ENCODE data around the gene NADK.

NADK gene

GRCh38 chr1:1777950-1778662 lies at the start of gene NADK:
Gene NADK (minus strand): TSS chr1:1778470. CDS start chr1:1765406, 13,064 bp downstream.
- no peak for TF ChIP-seq CTCF (IDR thresholded peaks at IDR 0.05; ENCODE audit: low read depth, low read length)
- DNase-seq (ENCODE audit: low read depth, low spot score): no peak
- in situ Hi-C loops (cut with HindIII; ENCODE audit: low sequenced_read_pairs): no loop called here
- H3K4me3 ChIP-seq (ENCODE audit: low read depth, low read length): peak within 1 kb of the TSS; percentile 70

DNA sequence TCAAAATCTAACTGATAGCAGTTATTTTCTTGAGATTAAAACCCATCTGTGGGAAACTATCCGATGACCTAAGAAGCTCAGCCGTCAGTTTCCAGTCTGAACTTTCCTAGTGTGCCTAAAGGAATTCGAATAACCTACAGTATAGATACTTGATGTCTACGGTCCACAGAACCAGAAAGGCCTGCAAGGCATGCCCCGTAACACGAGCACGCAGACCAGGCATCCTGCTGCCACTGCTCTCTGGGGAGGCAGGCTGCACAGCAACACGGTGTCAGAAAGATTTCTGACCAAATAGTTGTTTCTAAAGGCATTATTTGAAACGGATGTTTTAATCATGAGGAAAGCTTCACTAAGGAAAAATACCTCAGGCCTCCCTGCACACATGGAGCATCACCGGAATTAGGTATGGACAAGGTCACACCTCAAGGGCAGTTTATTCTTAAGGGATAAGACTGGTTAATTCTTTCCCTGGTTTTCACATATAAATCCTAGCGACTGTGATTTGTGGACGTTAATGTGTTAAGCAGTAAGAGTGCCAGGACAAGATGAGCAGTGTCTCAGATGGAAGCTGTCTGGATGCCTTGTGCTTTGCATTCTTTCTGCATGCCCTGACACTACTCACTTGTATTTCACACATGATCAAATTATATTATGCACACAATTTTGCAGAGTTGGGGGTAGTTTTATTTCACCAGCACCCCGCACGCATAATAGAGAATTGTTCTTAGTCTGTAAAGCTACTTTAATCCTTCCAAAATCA lies 49.0 kb upstream of the NADK start:
- no peak for DNase-seq (ENCODE audit: low read depth, low spot score)
- TF ChIP-seq CTCF (IDR thresholded peaks at IDR 0.05; ENCODE audit: low read depth, low read length): no peak
- in situ Hi-C loops (cut with HindIII; ENCODE audit: low sequenced_read_pairs): no loop called here
- H3K4me3 ChIP-seq (ENCODE audit: low read depth, low read length): no peak overlapping the region

DNA sequence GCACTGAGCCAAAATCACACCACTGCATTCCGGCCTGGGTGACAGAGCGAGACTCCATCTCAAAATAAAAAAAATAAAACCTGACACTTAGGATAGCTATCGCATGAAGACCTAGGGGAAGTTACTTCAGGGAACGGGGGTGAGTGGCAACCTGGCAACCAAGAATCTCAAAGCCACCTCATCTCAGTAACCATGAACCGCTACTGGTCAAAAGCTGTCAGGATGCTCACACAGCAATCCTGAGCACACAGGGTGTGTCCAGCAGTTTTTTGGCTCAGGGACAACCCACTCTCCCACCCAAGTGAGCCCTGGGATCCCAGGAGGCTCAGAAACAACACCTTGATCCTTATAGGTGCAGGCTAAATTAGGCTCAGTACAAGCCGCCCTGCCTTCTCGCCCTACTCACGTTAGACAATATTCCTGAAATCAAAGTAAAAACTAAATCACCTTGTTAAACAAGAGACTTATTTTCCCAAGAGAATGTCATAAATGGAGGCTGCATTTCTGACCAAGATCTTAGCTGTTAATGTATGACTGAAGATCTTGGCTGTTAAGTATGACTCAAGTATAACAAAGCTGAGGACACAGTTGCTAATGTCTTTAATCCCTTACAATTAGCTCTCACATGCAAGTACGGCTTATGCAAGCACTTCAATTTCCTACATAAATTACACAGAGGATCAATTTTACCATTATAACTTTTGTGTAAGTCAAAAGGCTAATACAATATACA lies 48.3 kb upstream of the NADK start:
- in situ Hi-C loops (cut with HindIII; ENCODE audit: low sequenced_read_pairs): no loop called here
- TF ChIP-seq CTCF (IDR thresholded peaks at IDR 0.05; ENCODE audit: low read depth, low read length): no peak
- H3K4me3 ChIP-seq (ENCODE audit: low read depth, low read length): no peak overlapping the region
- DNase-seq (ENCODE audit: low read depth, low spot score): peak; percentile 29

GRCh38 chr1:1825217-1825616 lies 46.9 kb upstream of the NADK start:
- in situ Hi-C loops (cut with HindIII; ENCODE audit: low sequenced_read_pairs): no loop called here
- TF ChIP-seq CTCF (IDR thresholded peaks at IDR 0.05; ENCODE audit: low read depth, low read length): no peak
- no peak for DNase-seq (ENCODE audit: low read depth, low spot score)

GRCh38 chr1:1819762-1820161 lies 41.5 kb upstream of the NADK start:
- no peak overlapping the region for H3K4me3 ChIP-seq (ENCODE audit: low read depth, low read length)
- no peak for TF ChIP-seq CTCF (IDR thresholded peaks at IDR 0.05; ENCODE audit: low read depth, low read length)
- in situ Hi-C loops (cut with HindIII; ENCODE audit: low sequenced_read_pairs): no loop called here
- no peak for DNase-seq (ENCODE audit: low read depth, low spot score)

More at GRCh38 chr1:1825217-1825616, 46.9 kb upstream of the NADK start:
- H3K4me3 ChIP-seq (ENCODE audit: low read depth, low read length): no peak overlapping the region

DNA sequence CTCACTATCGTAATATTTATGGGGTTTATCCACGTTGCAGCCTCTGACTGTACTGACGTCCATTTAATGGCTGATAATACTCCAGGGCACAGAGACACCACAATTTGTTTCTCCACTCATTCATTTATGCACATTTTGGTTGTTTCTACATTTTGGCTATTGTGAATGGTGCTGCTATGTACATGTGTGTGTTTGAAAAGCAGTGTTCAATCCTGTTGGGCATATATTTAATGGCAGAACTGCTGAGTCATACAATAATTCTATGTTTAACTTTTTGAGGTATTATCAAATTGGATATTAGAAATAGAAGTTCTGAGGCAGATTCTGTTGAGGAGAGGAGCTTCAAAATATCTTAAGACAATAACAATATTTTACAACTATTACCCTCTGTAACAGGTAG lies 39.0 kb upstream of the NADK start:
- TF ChIP-seq CTCF (IDR thresholded peaks at IDR 0.05; ENCODE audit: low read depth, low read length): no peak
- in situ Hi-C loops (cut with HindIII; ENCODE audit: low sequenced_read_pairs): no loop called here

More for the DNA sequence above, 39.0 kb upstream of the NADK start:
- H3K4me3 ChIP-seq (ENCODE audit: low read depth, low read length): no peak overlapping the region
- no peak for DNase-seq (ENCODE audit: low read depth, low spot score)

All from astrocyte of the spinal cord (primary cell).